Umbilical cord (tissue), 2 donors: ENCODE results near the gene NRSN1. TPM values are rescaled to one million over a fixed set of nuclear protein-coding genes. Genes with fewer than 3 reads are reported as not detected.

Experiments
- DNase-seq: peaks from one replicate; pipeline ENCODE4 v3.0.0-alpha.2; 2015; ENCODE audit warnings: low spot score
- total RNA-seq: library from RNA; depleted of rRNA; stranded (reverse); fragments of >200 nt; gene quantifications from one replicate; pipeline ENCODE4 v1.2.3, GENCODE V29; 2014; ENCODE audit warnings: low replicate concordance; ENCODE audit not compliant: insufficient read depth

Gene NRSN1, protein sequence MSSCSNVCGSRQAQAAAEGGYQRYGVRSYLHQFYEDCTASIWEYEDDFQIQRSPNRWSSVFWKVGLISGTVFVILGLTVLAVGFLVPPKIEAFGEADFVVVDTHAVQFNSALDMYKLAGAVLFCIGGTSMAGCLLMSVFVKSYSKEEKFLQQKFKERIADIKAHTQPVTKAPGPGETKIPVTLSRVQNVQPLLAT
- total RNA-seq = 6.5 TPM

- DNase-seq = no peak
Measured at GRCh38 chr6:24125980-24126379, at the start of gene NRSN1. Gene NRSN1, plus strand, starts transcription at chr6:24126215. Its CDS starts 8,113 bp downstream, at chr6:24134328.

DNA sequence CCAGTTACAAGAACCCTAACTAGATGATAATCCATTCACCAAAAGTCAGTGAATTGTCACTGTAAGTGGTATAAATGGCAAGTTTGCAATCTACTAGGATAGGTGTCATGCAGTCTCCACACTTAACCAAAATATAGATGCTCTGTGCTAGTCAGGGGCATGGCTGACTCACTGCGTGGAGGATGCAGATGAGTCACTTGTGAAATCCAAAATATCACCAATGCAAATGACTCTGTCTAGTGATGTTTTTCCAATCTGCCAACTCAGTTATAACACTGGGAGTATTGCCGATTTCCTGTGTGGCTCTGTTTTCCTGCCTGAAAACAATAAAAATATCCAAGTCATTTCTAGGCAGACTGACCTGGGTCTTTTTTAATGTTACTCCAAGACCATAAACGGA is 47.8 kb upstream of the NRSN1 start:
- no peak for DNase-seq

GRCh38 chr6:24079076-24079475 is 46.9 kb upstream of the NRSN1 start:
- DNase-seq = no peak

GRCh38 chr6:24080711-24081110 is 45.3 kb upstream of the NRSN1 start:
- no peak for DNase-seq

- no peak for DNase-seq
Measured at GRCh38 chr6:24089736-24090135, 36.3 kb upstream of the NRSN1 start.

- DNase-seq = no peak
Measured at GRCh38 chr6:24092407-24092806, 33.6 kb upstream of the NRSN1 start.

DNA sequence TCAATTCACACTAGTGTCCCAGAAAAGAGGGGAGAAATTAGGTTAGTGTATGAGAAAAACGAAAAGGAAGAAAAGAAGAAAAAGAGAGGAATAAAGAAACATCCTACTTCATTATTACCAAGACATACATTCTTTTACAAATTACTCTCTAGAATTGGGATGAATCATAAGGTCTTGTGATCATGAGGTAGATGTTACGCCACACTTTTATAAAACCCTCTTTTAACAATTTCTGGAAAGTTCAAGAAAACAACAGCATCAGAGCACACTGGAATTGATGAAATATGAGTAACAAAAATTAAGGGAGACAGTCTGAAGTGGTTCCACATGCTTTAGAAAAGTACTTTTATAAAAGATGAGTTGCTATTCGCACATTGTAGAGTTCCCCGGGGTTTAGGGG is 32.6 kb upstream of the NRSN1 start:
- DNase-seq = no peak

DNA sequence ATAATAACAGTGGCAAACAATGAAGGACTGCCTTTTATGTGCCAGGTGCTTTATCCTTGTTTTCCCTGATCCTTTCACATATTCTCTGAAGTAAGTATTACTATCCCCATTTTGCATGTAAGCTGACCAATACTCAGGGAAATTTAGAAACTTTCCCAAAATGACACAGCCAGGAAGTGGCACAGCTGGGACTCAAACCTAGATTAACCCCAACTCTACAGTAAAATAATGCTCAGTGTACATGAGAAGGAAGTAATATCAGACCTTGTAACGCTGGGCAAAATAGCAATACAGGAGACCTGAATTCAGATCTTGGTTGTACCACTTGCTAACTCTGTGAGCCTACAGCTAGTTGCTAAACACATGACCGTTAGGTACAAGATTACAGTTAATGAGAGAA is 26.8 kb upstream of the NRSN1 start:
- DNase-seq = no peak

DNA sequence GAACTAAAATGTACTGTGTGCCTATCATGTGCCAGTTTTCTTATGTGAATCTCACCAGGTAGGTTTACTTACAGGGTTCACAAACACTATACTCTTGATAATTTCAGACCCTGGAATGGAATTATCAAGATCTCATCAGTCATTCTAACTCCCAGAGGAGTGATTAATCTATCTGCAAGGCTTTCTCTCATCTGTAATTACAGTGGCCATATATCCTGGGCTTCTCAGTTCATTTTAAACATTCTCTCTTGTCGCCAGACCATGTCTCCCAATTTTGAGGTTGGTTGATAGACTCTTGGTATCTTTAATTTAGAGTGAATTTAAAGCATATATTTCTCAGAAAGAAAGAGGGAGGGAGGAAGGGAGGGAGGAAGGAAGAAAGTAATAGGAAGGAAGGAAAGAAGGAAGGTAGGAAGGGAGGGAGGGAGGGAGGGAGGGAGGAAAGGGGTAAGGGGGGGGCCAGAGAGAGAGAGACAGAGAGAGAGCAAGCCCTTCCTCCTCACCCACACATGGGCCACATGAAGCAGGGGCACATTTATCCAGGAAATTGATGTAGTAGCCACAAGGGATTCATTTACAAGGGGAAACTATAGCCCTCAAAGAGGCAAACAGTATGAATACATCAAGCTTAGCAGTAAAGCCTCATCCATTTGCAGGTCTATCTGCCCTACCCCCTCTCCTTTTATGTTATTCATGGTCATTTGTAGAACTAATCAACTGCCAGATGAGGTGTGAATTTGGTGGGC is 25.8 kb upstream of the NRSN1 start:
- DNase-seq = no peak

DNA sequence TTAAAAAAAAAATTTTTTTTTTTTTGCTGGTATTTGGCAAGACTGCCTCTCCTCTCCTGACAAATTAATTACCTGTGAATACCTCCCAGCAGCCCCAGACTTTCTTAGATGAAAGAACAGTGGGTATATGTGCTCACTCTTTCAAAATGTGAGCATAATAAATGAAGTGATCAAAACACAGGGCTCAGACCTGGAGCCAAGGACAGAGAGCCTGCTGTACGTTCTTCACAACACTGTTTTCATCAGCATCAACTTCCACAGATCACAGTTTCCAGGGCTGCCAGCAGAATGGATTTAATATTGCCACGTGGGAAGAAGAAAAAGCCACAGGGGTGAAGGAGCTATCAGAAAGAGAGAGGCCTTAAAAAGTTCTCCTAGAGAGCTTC is 25.3 kb upstream of the NRSN1 start:
- DNase-seq = no peak

- no peak for DNase-seq
Measured at GRCh38 chr6:24105191-24105590, 20.8 kb upstream of the NRSN1 start.

GRCh38 chr6:24106291-24106690 is 19.7 kb upstream of the NRSN1 start:
- DNase-seq = no peak

- DNase-seq = no peak
Measured at GRCh38 chr6:24107294-24107693, 18.7 kb upstream of the NRSN1 start.

DNA sequence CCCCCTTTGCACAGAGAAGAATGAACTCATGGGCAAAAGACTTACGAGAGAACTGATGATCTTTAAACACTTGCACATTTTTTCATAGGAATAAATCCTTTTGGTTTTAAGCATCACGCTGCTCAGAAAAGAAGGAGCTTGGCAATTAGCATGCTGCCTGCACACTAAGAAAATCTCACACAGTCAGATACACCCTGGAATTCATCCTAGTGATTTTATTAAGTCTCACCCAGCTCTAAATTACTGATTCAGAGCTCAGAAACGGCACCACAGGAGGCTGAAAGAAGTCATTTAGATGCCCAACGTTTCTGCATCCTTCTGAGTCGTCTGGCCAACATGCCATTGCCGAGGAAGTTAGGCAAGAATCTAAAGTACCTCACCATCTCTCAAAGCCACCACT is 18.0 kb upstream of the NRSN1 start:
- DNase-seq = no peak

GRCh38 chr6:24110417-24110816 is 15.6 kb upstream of the NRSN1 start:
- no peak for DNase-seq

DNA sequence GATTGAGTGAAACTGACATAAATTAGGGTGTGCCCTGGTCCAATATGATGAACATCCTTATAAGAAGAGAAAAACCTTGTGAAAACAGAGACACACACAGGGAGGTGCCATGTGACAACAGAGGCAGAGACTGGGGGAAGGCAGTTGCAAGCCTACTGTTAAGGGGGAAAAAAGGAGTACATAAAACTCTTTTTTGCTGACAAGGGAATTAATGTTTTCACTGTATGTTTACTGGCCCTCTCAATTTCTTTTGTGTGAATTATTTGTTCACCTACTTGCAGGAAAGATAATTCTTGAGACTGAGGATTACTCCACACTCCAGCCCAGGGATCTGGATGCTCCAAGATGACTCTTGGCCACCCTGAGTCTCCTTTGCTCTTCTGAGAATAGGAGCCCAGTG is 12.1 kb upstream of the NRSN1 start:
- no peak for DNase-seq

- DNase-seq = no peak
Measured at GRCh38 chr6:24117021-24117420, 9.0 kb upstream of the NRSN1 start.

GRCh38 chr6:24122139-24122538 is 3.9 kb upstream of the NRSN1 start:
- no peak for DNase-seq

- DNase-seq = peak; percentile 82
Measured at GRCh38 chr6:24126586-24127192, 674 bp downstream of the NRSN1 start.

- no peak for DNase-seq
Measured at GRCh38 chr6:24127316-24127715, 1.3 kb downstream of the NRSN1 start.

GRCh38 chr6:24131751-24132150 is 5.7 kb downstream of the NRSN1 start:
- DNase-seq = no peak

DNA sequence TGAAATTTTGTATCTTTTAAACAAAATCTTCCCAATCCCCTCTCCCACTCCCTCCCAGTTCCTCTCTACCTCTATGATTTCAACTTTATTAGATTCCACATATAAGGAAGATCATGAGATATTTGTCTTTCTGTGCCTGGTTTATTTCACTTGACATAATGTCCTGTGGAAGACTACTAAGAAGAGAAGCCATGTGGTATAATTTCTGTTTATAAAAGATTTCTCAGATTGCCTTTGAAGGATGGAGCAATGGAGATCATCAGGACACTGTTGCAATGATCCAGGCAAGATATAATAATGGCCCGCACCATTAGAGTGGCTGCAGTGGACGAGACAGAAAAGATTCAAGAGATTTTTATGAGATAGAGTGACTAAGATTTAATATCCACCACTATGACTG is 13.1 kb downstream of the NRSN1 start:
- DNase-seq = no peak

- no peak for DNase-seq
Measured at GRCh38 chr6:24139639-24140038, 13.6 kb downstream of the NRSN1 start.
